ENCODE data around the gene ABHD17A. TPM values are rescaled to one million over a fixed set of nuclear protein-coding genes. Genes with fewer than 3 reads are reported as not detected.
A peak's percentile ranks its signal among the peaks of the same experiment; 100 is the strongest.
"Not testable (repeated sequence)": the region's sequence is repeated elsewhere in the genome, so short reads cannot be mapped to it uniquely, and the experiment has no call there.

Gene ABHD17A
- total RNA-seq, 2 donors from 2014 or later: 50.6 to 52.9 TPM

DNA sequence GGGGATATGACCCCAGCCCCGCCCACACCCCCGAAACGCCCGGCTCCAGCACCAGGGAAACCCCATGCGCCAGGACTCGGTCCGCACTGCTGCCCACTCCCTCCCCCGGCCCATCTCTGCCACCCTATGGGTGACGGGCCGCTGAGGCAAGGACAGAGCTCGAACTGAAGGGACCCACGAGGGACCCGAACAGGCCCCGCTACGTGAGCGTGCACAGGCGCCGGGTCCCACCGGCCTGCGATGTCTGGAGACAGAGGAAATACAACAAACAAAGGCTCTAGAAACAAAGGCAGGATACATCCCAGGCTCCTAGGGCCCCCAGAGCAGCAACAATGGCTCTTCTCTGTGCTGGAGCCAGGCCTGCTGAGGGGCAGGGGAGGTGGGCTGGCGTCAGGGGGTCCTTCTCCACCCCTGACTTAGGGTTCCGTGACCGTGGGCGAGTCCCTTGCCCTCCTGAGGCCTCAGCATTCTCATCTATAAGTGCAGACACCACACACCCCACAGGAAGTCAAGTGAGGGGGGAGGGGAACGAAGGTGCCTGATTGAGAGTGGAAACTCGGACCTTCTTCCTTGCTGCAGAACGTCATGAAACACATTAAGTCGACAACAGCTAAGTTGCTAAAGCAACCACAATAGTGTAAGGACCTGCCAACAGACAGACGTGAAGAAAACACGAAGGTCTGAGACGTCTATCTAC is 3.1 kb downstream of the ABHD17A start:
- Mint-ChIP-seq H3K27me3 (ENCODE audit: insufficient read depth) (peaks cover 3% of the 10 kb centered on the region), H3K4me3 (peak overlapping the region; percentile 92), H3K36me3 (ENCODE audit: low read depth) (peaks cover 1% of the 10 kb centered on the region), H3K27ac (peak overlapping the region; percentile 36), H3K9me3 (no peaks in the 10 kb centered on the region), H3K4me1 (peaks cover 23% of the 10 kb centered on the region)
- Histone ChIP-seq H3K27me3 (ENCODE audit: control insufficient read depth, insufficient read depth, low read length, poor library complexity, severe bottlenecking) (no peaks in the 10 kb centered on the region), H3K36me3 (ENCODE audit: control insufficient read depth, insufficient read depth, low read length) (no peaks in the 10 kb centered on the region), H3K9me3 (ENCODE audit: control insufficient read depth, low read length) (no peaks in the 10 kb centered on the region), H3K4me3 (ENCODE audit: low read length) (no peak overlapping the region), H3K27ac (ENCODE audit: low read depth, low read length) (peak overlapping the region; percentile 53), H3K4me1 (ENCODE audit: control insufficient read depth, insufficient read depth, low read length) (peaks cover 16% of the 10 kb centered on the region), H3K9ac (ENCODE audit: extremely low read depth, low read length, poor library complexity, severe bottlenecking) (no peak overlapping the region)
- TF ChIP-seq, protein P1, sequence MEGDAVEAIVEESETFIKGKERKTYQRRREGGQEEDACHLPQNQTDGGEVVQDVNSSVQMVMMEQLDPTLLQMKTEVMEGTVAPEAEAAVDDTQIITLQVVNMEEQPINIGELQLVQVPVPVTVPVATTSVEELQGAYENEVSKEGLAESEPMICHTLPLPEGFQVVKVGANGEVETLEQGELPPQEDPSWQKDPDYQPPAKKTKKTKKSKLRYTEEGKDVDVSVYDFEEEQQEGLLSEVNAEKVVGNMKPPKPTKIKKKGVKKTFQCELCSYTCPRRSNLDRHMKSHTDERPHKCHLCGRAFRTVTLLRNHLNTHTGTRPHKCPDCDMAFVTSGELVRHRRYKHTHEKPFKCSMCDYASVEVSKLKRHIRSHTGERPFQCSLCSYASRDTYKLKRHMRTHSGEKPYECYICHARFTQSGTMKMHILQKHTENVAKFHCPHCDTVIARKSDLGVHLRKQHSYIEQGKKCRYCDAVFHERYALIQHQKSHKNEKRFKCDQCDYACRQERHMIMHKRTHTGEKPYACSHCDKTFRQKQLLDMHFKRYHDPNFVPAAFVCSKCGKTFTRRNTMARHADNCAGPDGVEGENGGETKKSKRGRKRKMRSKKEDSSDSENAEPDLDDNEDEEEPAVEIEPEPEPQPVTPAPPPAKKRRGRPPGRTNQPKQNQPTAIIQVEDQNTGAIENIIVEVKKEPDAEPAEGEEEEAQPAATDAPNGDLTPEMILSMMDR (conservative IDR thresholded peaks at IDR 0.05): no peak
- DNase-seq: no peak
- 84 to 89% methylated on average over 17 to 28 of the region's 31 CpGs for WGBS, 2 experiments (ENCODE audit: insufficient coverage in 1 of 2, insufficient read length in 1 of 2)

DNA sequence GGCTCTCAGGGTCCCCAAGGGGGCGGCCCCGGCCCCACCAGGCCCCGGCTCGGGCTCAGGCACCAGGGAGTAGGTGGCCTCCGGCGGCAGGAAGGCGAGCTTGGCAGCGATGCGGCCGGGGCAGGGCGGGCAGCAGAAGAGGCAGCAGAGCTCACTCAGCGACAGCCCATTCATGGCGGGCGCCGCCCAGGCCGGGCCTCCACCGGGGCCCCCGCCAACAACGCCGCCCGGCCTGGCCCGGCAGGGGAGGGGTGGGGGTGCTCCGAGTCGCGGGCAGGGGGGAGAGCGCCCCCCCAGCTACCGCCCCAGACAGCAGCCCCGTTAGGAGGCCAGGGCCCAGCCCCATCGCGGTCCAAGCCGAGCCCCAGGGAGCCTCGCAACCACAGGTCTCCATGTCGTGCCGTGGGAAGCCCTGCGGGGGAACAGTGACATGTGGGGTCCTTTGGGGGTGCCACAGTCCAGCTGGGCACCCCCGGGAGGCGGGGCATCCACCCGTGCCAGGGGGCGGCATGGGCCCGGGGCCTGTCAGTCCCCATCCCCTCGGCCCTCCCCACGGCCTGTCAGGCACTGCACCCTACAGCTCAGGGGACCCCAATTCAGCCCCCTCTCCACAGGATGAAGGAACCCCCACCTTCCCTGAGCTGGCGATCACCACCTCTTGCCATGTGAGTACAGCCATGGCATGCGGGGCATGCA is 3.8 kb downstream of the ABHD17A start:
- H3K27me3 ChIP-seq (ENCODE audit: control insufficient read depth, insufficient read depth, low read length, poor library complexity, severe bottlenecking); H3K9me3 Mint-ChIP-seq; H3K27ac Mint-ChIP-seq; H3K4me3 ChIP-seq (ENCODE audit: low read length); H3K4me3 Mint-ChIP-seq; H3K27ac ChIP-seq (ENCODE audit: low read depth, low read length); H3K27me3 Mint-ChIP-seq (ENCODE audit: insufficient read depth); H3K9ac ChIP-seq (ENCODE audit: extremely low read depth, low read length, poor library complexity, severe bottlenecking); H3K9me3 ChIP-seq (ENCODE audit: control insufficient read depth, low read length); H3K36me3 ChIP-seq (ENCODE audit: control insufficient read depth, insufficient read depth, low read length); DNase-seq; H3K36me3 Mint-ChIP-seq (ENCODE audit: low read depth): not testable (repeated sequence)
- peaks cover 16% of the 10 kb centered on the region for H3K4me1 ChIP-seq (ENCODE audit: control insufficient read depth, insufficient read depth, low read length)
- WGBS, 2 experiments (ENCODE audit: insufficient coverage in 1 of 2, insufficient read length in 1 of 2): 92 to 98% methylated on average over 10 to 34 of the region's 44 CpGs
- H3K4me1 Mint-ChIP-seq: peaks cover 20% of the 10 kb centered on the region

DNA sequence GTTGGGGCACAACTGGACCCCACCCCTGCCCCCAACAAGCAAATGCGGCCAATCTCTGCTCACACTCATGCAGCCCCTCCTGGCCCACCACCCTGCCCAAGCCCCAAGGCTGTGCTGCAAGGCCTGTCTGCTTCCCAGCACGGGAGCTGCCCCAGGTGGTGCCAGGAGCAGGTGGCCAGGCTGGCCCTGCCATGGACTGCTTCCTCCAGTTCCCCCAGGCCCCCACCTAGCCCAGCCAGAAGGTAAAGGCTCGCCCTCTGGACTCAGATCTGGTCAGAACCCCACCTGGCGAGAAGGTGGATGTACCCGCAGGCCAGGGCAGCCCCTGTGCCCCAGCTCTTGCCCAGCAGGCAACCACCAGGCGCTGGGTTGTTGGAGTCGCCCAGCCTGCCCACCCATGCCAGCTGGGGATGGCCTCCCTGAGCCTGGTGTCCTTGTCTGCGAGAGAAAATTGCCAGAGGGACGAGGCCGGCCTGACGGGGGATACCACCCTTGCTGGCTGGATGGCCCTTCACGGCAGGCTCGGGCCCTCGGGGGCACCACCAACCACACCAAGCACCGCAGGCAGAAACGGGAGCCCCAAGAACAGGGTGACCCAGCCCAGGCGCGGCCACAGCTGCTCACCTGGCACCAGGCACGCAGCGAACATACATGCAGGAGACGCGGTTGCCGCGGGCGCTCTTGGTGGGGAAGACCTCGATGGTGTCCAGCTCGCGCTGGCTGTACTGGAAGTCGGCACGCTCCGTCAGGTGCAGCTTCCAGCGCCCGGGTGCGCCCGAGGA is 4.5 kb downstream of the ABHD17A start:
- TF ChIP-seq, protein P1 (conservative IDR thresholded peaks at IDR 0.05): no peak
- H3K4me1 ChIP-seq (ENCODE audit: control insufficient read depth, insufficient read depth, low read length): peaks cover 16% of the 10 kb centered on the region
- Mint-ChIP-seq H3K36me3 (ENCODE audit: low read depth) (peaks cover 1% of the 10 kb centered on the region), H3K4me1 (peaks cover 20% of the 10 kb centered on the region), H3K27ac (no peak overlapping the region), H3K27me3 (ENCODE audit: insufficient read depth) (peaks cover 3% of the 10 kb centered on the region), H3K4me3 (no peak overlapping the region), H3K9me3 (no peaks in the 10 kb centered on the region)
- H3K4me3 ChIP-seq (ENCODE audit: low read length): no peak overlapping the region
- no peaks in the 10 kb centered on the region for H3K27me3 ChIP-seq (ENCODE audit: control insufficient read depth, insufficient read depth, low read length, poor library complexity, severe bottlenecking)
- WGBS, 2 experiments (ENCODE audit: insufficient coverage in 1 of 2, insufficient read length in 1 of 2): 95% methylated on average over 10 to 27 of the region's 35 CpGs
- H3K36me3 ChIP-seq (ENCODE audit: control insufficient read depth, insufficient read depth, low read length): no peaks in the 10 kb centered on the region
- no peak overlapping the region for H3K27ac ChIP-seq (ENCODE audit: low read depth, low read length)
- no peak for DNase-seq
- no peaks in the 10 kb centered on the region for H3K9me3 ChIP-seq (ENCODE audit: control insufficient read depth, low read length)
- no peak overlapping the region for H3K9ac ChIP-seq (ENCODE audit: extremely low read depth, low read length, poor library complexity, severe bottlenecking)

DNA sequence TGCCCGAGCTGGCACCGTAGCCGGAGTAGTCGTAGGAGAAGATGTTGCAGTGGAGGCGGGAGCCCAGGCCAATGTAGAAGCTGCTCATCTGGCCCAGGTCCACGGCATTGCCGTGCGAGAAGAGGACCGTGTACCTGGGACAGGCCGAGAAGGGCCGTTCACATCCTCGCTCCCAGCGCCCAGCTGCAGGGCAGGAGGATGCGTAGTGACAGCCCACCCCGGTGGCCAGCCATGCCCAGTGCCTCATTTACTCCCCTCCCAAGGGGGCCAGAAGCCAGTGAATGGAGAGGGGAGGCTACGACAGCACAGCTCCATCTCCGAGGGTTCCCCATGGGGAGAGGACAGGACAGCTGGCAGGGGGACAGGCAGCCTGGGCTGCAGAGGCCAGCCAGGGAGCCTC is 5.3 kb downstream of the ABHD17A start:
- H3K4me3 Mint-ChIP-seq; H3K27me3 Mint-ChIP-seq (ENCODE audit: insufficient read depth); H3K9me3 ChIP-seq (ENCODE audit: control insufficient read depth, low read length); DNase-seq; H3K9ac ChIP-seq (ENCODE audit: extremely low read depth, low read length, poor library complexity, severe bottlenecking); H3K9me3 Mint-ChIP-seq; H3K27ac ChIP-seq (ENCODE audit: low read depth, low read length); H3K36me3 Mint-ChIP-seq (ENCODE audit: low read depth); H3K27ac Mint-ChIP-seq; H3K27me3 ChIP-seq (ENCODE audit: control insufficient read depth, insufficient read depth, low read length, poor library complexity, severe bottlenecking); H3K4me3 ChIP-seq (ENCODE audit: low read length); H3K36me3 ChIP-seq (ENCODE audit: control insufficient read depth, insufficient read depth, low read length): not testable (repeated sequence)
- H3K4me1 ChIP-seq (ENCODE audit: control insufficient read depth, insufficient read depth, low read length): peaks cover 16% of the 10 kb centered on the region
- peaks cover 24% of the 10 kb centered on the region for H3K4me1 Mint-ChIP-seq
- 96 to 97% methylated on average over 7 to 16 of the region's 17 CpGs for WGBS, 2 experiments (ENCODE audit: insufficient coverage in 1 of 2, insufficient read length in 1 of 2)

DNA sequence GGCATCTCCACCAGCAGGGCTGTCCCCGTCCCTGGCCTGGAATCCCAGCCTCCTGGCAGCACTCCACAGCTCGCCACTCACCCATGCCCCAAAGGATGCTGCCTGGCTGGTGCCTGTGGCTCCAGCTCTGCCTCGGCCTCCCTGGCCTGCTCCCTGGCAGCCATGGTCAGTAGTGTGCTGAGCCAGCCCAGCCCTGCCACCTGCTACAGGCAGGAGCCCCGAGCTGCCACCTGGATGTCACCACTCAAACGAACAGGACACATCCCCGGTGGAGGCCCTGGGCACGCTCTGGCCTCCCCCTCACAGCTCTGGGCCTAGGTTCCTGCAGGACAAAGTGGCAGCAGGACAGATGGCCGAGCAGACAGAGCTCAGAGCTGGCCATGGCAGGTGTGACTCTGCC is 6.7 kb downstream of the ABHD17A start:
- H3K9ac ChIP-seq (ENCODE audit: extremely low read depth, low read length, poor library complexity, severe bottlenecking); H3K9me3 Mint-ChIP-seq; H3K36me3 Mint-ChIP-seq (ENCODE audit: low read depth); H3K4me3 Mint-ChIP-seq; H3K27ac Mint-ChIP-seq; H3K9me3 ChIP-seq (ENCODE audit: control insufficient read depth, low read length); H3K27me3 ChIP-seq (ENCODE audit: control insufficient read depth, insufficient read depth, low read length, poor library complexity, severe bottlenecking); H3K27ac ChIP-seq (ENCODE audit: low read depth, low read length); H3K27me3 Mint-ChIP-seq (ENCODE audit: insufficient read depth); H3K36me3 ChIP-seq (ENCODE audit: control insufficient read depth, insufficient read depth, low read length); H3K4me3 ChIP-seq (ENCODE audit: low read length); DNase-seq: not testable (repeated sequence)
- peaks cover 16% of the 10 kb centered on the region for H3K4me1 ChIP-seq (ENCODE audit: control insufficient read depth, insufficient read depth, low read length)
- H3K4me1 Mint-ChIP-seq: peaks cover 25% of the 10 kb centered on the region
- WGBS, 2 experiments (ENCODE audit: insufficient coverage in 1 of 2, insufficient read length in 1 of 2): 91 to 92% methylated on average over 2 to 8 of the region's 8 CpGs

All from endodermal cell (in vitro differentiated cells).